Activated B cell treated with CpG ODN at 0.5 μM for 24 hours (primary cell): ENCODE results near the gene PDZRN3. TPM values are rescaled to one million over a fixed set of nuclear protein-coding genes. Genes with fewer than 3 reads are reported as not detected.

ENCODE experiments used
- ATAC-seq: fragments of 200-7000 bp; cut with Tn5 transposase; one replicate; pipeline ENCODE4 v1.10.0; 2021; ENCODE audit warnings: low read depth, mild to moderate bottlenecking, moderate library complexity
- CTCF ChIA-PET: fragments of 350-600 bp; sonication (Branson Sonifier 250); formaldehyde crosslinking; loops from one replicate; lab custom pipeline; 2021; ENCODE audit warnings: antibody characterized with exemption; lab: Charles Lee
- POLR2A ChIA-PET: fragments of 350-600 bp; sonication (Branson Sonifier 250); formaldehyde crosslinking; loops from one replicate; lab custom pipeline; 2021; ENCODE audit warnings: antibody characterized with exemption; lab: Charles Lee
- DNase-seq: peaks from one replicate; pipeline ENCODE4 v3.0.0; 2022
- H3K27ac Mint-ChIP-seq: one replicate; pipeline ENCODE4 v1.8.0; 2020; ENCODE audit warnings: mixed read lengths
- H3K27me3 Mint-ChIP-seq: one replicate; pipeline ENCODE4 v1.8.0; 2021; ENCODE audit warnings: mixed read lengths
- H3K36me3 Mint-ChIP-seq: one replicate; pipeline ENCODE4 v1.8.0; 2021; ENCODE audit warnings: low read depth, mixed read lengths
- H3K4me1 Mint-ChIP-seq: one replicate; pipeline ENCODE4 v1.8.0; 2021; ENCODE audit warnings: mixed read lengths
- H3K4me3 Mint-ChIP-seq: one replicate; pipeline ENCODE4 v1.8.0; 2020; ENCODE audit warnings: mild to moderate bottlenecking, mixed read lengths
- H3K9me3 Mint-ChIP-seq: one replicate; pipeline ENCODE4 v1.8.0; 2020; ENCODE audit warnings: mixed read lengths
- intact Hi-C: fragments of 100-400 bp; cut with micrococcal nuclease; formaldehyde crosslinking; loops from one replicate; pipeline ENCODE4 v1.15.1; 2024
- total RNA-seq: library from RNA; stranded (reverse); gene quantifications from 2 replicates; pipeline ENCODE4 v1.2.3, GENCODE V29; 2022
- TF ChIP-seq, protein P1 (sequence below): fragments of 200-600 bp; IDR thresholded peaks from one replicate; pipeline ENCODE4 v1.8.0; 2022; ENCODE audit warnings: antibody characterized with exemption, mild to moderate bottlenecking

PDZRN3 gene
- total RNA-seq, 1 donor from 2014 or later, result not detected

DNA sequence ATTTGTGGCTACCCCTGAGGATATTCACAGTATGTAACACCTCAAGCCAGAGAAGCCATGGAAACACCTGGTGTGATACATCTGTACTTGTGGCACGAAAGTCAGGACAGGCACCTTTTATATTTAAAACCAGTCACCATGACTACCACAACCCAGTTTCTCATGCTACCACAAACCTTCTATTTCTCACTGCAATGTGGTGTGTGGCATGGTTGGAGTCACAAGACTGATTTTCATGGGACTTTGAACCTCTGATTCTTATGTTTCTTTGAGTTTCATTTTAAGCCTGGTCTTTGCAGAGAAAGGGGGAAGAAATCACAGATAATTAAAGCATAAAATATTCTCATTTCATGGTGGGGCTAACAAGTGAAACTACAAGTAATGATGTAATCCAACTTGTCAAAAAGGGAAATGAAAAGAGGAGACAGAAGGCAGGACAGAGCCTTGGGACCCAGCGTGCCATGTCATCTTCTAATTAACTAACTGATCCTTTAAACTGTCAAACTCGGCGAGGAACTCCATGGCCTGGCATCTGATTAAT lies 175.9 kb downstream of the PDZRN3 start:
- H3K27ac Mint-ChIP-seq, result no peak overlapping the region
- no peaks in the 10 kb centered on the region for H3K27me3 Mint-ChIP-seq
- H3K9me3 Mint-ChIP-seq, result no peaks in the 10 kb centered on the region
- TF ChIP-seq, protein P1, sequence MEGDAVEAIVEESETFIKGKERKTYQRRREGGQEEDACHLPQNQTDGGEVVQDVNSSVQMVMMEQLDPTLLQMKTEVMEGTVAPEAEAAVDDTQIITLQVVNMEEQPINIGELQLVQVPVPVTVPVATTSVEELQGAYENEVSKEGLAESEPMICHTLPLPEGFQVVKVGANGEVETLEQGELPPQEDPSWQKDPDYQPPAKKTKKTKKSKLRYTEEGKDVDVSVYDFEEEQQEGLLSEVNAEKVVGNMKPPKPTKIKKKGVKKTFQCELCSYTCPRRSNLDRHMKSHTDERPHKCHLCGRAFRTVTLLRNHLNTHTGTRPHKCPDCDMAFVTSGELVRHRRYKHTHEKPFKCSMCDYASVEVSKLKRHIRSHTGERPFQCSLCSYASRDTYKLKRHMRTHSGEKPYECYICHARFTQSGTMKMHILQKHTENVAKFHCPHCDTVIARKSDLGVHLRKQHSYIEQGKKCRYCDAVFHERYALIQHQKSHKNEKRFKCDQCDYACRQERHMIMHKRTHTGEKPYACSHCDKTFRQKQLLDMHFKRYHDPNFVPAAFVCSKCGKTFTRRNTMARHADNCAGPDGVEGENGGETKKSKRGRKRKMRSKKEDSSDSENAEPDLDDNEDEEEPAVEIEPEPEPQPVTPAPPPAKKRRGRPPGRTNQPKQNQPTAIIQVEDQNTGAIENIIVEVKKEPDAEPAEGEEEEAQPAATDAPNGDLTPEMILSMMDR, result no peak
- peak; percentile 57 for ATAC-seq
- no peak for DNase-seq
- CTCF ChIA-PET, result no interaction called here
- no peak overlapping the region for H3K4me3 Mint-ChIP-seq
- POLR2A ChIA-PET, result no interaction called here
- no peaks in the 10 kb centered on the region for H3K36me3 Mint-ChIP-seq
- intact Hi-C loops, result no loop called here
- peaks cover 19% of the 10 kb centered on the region for H3K4me1 Mint-ChIP-seq

DNA sequence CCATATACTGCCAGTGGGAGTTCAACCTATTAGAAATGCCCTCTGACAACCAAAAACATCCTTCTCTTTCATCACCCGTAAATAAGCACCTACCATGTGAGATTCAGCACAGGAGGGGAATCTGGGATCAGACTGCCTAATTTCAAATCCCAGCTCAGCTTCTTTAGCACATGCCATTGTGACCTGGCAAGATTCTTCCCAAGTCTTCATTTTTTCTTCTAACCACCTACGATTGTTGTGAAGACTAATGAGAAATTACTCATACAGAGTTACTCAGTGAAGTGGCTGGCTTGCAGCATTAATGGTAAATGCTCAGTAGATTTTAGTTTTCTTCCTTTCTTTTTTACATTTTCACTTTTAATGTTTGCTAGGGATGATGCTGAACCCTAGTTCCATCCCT lies 176.7 kb downstream of the PDZRN3 start:
- H3K27me3 Mint-ChIP-seq, result peaks cover 1% of the 10 kb centered on the region
- intact Hi-C loops, result no loop called here
- H3K36me3 Mint-ChIP-seq, result no peaks in the 10 kb centered on the region
- no peak overlapping the region for H3K27ac Mint-ChIP-seq
- H3K4me3 Mint-ChIP-seq, result no peak overlapping the region
- TF ChIP-seq, protein P1, result no peak
- DNase-seq (no peak), ATAC-seq (no peak)
- H3K4me1 Mint-ChIP-seq, result peaks cover 19% of the 10 kb centered on the region
- POLR2A ChIA-PET, result no interaction called here
- CTCF ChIA-PET, result no interaction called here
- no peaks in the 10 kb centered on the region for H3K9me3 Mint-ChIP-seq

- intact Hi-C loops, result no loop called here
- POLR2A ChIA-PET, result no interaction called here
- H3K36me3 Mint-ChIP-seq, result no peaks in the 10 kb centered on the region
Observed at GRCh38 chr3:73447111-73447510, 177.6 kb downstream of the PDZRN3 start.

GRCh38 chr3:73446467-73447110 lies 178.2 kb downstream of the PDZRN3 start:
- intact Hi-C loops, result no loop called here
- TF ChIP-seq, protein P1, result no peak
- ChIA-PET CTCF (no interaction called here), POLR2A (no interaction called here)
- H3K4me1 Mint-ChIP-seq, result peaks cover 14% of the 10 kb centered on the region
- DNase-seq (no peak), ATAC-seq (no peak)
- H3K27me3 Mint-ChIP-seq, result peaks cover 2% of the 10 kb centered on the region
- H3K27ac Mint-ChIP-seq, result no peak overlapping the region
- H3K9me3 Mint-ChIP-seq, result no peaks in the 10 kb centered on the region
- H3K4me3 Mint-ChIP-seq, result no peak overlapping the region
- H3K36me3 Mint-ChIP-seq, result no peaks in the 10 kb centered on the region

More at GRCh38 chr3:73447111-73447510, 177.6 kb downstream of the PDZRN3 start:
- H3K4me1 Mint-ChIP-seq, result peaks cover 19% of the 10 kb centered on the region
- DNase-seq (no peak), ATAC-seq (no peak)
- no peak overlapping the region for H3K27ac Mint-ChIP-seq
- H3K9me3 Mint-ChIP-seq, result no peaks in the 10 kb centered on the region
- H3K27me3 Mint-ChIP-seq, result peaks cover 2% of the 10 kb centered on the region
- TF ChIP-seq, protein P1, result no peak
- CTCF ChIA-PET, result no interaction called here
- H3K4me3 Mint-ChIP-seq, result no peak overlapping the region

GRCh38 chr3:73442886-73443285 lies 181.9 kb downstream of the PDZRN3 start:
- Mint-ChIP-seq H3K36me3 (no peaks in the 10 kb centered on the region), H3K27me3 (peaks cover 2% of the 10 kb centered on the region), H3K4me1 (no peaks in the 10 kb centered on the region), H3K4me3 (no peak overlapping the region), H3K9me3 (no peaks in the 10 kb centered on the region), H3K27ac (no peak overlapping the region)
- intact Hi-C loops, result no loop called here
- TF ChIP-seq, protein P1, result no peak
- POLR2A ChIA-PET, result no interaction called here
- no peak for DNase-seq
- ATAC-seq, result no peak
- CTCF ChIA-PET, result no interaction called here
